ENCODE data around the gene ELAVL4.

ELAVL4 gene

DNA sequence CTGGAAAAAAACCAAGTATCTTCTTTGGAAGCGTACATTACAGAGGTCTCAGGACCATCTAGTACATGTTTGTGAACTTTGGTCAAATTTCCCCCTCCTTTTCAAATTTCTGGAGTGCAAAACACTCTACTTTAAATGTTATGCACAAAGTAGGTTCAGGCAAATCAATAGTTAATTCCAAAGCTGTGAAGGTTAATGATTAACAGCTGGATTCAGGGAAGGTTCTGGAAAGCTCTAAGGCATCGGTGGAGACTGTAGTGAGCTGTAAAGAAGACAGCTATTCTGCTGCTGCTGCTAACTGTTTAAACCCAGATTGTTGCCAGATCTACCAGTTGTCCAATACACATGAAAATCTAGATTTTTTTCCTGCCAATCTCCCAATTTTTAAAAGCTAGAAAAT lies 70.9 kb downstream of the ELAVL4 start:
- DNase-seq (ENCODE audit: low read depth), result no peak

DNA sequence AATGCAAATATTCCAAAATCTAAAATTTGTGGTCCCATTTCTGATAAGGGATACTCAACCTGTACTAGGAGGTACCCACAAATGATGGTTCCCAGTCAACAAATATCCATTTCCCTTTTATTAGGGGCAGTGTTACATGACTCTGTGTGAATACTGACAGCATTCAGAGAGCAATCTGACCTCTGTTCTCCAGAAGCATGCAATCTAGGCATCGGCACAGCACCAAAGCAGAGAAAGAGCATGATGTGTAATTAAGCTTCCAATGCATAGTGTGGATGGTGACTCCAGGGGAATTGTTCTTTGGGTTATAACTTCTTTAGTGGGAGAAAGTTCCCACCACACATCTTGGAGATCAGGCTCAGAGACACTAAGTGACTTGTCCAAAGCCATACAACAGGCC lies 71.6 kb downstream of the ELAVL4 start:
- no peak for DNase-seq (ENCODE audit: low read depth)

DNA sequence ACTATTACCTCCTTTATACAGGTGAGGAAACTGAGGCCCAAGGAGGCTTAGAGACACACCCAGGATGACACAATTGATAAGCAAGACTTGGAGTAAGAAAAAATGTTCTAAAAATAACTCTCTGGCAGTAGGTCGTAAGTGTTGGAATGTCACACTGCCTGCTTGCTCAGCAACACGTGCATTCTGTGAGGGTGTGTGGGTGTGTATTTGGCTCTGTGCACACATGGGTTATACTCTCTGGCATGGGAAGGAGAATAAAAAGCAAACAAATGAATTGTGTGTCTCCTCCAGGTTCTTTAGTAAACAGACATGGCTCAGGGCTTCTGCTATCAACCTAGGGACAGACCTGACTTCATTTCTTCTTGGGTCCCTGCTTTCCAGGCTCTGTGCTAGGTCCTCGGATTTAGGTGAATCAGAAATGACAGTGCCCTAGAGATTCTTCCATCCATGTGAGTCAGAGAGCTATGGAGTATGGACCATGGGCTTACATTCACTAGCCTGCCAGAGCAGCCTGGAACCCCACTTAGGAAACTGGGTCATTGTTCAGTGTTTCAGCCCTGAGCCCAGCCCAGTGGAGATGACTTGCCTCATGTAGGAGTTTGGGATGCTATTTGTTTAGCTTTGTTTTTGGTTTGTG lies 72.4 kb downstream of the ELAVL4 start:
- no peak for DNase-seq (ENCODE audit: low read depth)

DNA sequence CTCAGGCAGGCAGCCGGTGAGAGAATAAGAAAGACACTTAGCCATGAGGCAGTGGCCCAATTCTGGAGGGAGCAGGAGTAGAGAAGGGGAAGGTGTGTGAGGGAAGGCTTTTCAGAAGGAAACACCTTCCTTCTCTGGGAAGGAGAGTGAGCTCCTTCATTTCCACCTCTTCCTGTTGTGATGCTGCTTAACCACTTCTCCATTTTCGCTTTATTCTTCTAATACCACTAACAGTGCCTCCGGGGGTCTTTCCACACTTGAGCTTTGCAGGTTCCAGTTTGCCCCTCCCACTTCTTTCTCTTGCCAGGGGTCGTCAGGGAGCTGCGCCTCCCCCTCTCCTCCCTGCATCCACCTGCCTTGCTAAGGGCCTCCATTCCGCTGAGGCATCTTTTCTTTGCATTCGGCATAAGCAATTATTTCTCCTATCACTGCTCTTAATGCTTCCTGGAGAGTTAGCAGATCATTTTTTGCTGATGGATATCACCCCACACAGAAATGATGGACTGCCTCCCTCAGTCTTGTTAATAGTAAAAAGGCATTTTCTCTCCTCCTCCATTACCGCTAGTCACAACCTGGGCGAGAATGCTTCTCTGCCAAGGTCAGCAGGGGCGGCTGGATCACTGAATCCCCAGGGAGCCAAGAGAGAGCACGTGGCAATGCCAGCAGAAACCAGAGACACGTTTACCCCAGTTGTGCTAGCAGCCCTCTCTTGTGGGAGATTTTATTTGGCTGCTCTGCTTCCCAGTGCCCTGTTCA lies 74.8 kb downstream of the ELAVL4 start:
- no peak for DNase-seq (ENCODE audit: low read depth)

DNA sequence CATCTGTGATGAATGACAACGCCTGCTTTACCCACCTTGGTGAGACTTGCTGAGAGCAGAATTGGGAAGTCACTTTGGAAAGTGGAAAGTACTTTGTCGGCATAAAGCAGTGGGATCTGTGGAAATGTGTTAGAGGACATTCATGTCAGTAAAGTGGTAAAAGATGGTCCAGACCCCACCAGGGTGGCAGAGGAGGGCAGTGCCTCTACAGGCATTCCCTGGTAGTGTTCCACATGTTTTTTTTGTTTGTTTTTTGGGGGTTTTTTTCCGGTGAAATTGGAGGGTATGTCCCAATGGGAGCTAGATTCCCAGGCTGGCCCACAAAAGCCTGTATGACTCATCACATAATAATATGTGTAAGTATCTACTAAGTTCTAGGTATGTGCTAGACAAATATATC lies 80.6 kb downstream of the ELAVL4 start:
- DNase-seq (ENCODE audit: low read depth), result no peak

DNA sequence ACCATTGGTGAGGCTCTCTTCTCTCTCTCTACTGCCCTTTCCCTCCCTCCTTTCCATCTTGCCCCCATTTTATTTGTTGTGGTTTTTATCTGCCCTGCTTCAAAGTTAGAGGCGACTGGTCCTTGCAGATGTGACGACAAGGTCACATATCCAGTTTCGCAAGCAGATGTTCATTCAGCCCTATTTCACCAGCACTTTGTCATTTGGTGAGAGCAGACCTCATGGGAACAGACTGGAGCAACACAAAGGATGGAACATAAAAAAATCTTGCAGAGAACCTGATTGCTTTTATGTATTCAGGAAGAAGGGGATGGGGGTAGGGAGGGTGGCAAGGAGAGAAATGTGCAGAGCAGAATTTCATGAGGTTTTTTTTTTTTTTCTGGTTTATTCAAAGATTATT lies 84.3 kb downstream of the ELAVL4 start:
- DNase-seq (ENCODE audit: low read depth), result no peak

DNA sequence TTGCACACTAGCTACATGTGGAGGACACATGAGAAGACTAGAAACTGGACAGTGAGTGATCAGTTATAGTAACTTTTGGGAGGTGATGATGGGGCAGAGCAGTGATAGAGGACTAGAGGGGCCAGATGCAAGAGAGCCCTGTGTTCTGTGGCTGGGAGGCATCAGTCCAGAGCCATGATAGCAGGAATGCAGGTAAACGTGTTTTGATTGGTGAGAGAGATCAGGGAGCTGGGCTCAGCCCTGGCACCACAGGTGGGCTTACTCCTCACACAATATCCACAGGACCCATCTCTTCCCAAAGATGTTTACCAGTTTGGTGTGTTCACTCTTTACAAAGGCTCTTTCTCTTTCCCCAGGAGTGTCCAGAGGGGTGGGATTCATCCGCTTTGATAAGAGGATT lies 86.5 kb downstream of the ELAVL4 start:
- no peak for DNase-seq (ENCODE audit: low read depth)

DNA sequence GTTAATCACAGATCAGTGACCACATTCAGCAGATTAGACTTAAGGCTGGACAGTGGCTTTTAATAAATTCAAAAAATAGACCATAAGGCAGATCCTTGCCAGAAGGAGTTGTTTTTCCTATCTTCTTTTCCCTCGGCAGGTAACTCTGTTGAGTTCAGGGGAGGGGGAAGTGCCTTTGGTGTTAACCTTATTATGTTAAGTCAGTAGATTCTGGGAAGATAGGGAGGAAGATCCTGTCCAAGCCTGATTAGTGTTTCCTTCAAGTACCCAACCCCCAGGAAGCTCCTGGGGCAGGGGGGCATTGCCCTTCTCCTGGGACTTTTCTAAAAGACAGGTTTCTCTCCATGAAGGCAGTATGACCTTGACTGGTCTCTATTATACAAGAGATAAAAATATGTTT lies 87.4 kb downstream of the ELAVL4 start:
- no peak for DNase-seq (ENCODE audit: low read depth)

DNA sequence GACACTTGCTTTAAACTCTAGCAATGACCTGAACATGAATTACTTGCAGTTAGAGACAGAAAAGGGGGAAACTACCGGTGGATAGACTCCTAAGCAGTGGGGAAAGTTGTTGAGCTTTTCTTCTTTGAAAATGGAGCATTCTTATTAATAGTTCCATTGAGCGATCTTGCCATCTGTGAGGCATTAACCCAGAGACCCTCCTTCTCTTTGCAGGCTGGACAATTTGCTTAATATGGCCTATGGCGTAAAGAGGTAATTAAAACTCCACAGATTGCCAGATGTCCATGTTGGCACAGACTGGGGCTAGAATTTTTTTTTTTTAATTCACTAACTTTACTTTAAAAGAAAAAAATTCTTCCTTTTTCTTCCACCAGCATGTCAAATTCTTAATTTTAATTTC lies 88.5 kb downstream of the ELAVL4 start:
- DNase-seq (ENCODE audit: low read depth), result no peak

DNA sequence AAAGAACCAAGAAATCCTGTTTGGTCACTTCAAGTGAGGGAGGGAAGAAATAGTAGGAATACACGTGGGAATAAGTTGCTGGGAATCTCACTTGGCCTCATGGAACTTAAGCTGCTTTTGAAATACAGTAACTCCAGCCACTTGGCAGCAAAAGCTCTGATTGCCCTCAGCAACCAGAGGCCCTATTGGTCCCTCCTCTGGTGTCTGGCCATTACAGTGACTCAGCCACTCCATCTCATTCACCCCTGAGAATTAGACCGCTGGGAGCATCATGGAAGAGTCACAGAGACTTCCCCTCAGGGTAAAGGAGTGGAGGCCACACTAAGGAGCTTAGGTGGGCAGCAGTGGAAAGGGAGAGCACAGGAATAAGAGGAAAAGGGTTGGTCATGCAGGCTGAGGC lies 99.6 kb downstream of the ELAVL4 start:
- no peak for DNase-seq (ENCODE audit: low read depth)

DNA sequence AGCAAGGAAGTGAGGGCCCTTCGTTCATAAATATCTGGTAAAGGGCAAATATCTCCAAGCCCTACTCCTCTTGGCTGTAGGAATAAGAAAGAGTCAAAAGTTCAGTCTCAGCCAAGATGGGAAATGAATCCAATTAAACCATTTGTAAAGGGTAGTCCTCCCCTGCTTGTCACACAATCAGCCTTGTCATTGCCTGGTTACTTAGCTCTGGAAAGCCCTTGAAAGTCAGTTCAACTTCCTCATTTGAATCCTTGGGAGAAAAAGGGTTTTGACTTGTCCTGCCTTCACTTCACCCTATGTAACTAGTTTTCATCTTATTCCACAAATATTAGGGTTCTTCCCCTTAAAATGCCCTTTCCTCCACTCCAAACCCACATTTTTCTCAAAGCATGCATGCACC lies 100.0 kb downstream of the ELAVL4 start:
- no peak for DNase-seq (ENCODE audit: low read depth)

DNA sequence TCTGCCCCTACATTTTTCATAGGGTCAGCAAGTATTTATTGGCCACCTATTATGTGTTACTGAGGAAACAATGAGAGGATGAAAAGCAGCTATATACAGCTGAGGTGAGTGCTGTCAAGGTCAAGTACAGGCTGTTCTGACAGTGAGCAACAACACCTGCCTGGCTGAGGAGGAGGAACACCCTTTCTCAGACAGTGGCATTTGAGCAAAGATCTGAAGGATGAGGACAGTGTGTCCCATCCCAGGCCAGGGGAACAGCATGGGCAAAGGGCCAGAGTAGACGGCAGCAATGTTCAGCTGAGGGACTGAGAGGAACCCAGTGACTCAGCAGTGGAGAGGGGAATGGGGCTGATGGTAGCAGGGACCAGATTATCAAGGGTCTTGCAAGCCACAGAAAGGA lies 101.0 kb downstream of the ELAVL4 start:
- DNase-seq (ENCODE audit: low read depth), result no peak

DNA sequence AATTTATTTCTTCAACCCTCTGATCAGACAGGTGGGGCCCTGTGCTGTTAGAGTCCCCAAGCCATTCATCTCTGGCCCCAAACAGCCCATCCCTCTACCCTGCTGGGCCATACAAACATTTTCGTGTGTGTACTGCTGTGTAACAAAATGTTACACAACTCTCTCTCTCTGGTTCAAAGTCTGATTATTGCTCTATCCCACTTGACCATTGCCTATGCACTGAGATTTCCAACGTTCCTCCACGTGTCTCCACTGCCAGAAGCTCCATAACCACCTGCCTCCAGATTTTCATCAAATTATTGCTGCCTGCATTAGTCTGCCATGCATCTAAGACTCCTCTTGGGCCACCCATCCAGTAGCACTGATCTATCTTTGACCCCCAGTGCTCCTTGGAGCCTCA lies 104.8 kb downstream of the ELAVL4 start:
- DNase-seq (ENCODE audit: low read depth), result no peak

DNA sequence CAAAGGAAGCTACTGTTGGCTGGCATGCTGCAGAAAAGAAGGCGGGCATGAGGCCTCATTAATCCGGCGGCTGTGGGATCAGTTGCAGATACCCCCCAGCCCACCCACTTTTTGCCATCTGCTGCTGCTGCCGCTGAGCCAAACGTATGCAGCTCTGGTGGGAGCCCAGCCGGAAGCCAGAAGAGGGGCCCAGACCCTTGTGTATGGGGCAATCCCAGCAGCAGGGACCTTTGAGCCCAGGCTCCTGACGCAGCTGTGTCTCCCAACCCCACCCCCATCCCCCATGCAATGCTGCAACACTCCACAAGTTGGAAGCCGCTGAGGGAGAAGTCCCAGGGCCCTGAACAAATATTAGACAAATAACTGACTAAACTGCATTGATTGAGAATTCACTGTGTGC lies 106.0 kb downstream of the ELAVL4 start:
- no peak for DNase-seq (ENCODE audit: low read depth)

DNA sequence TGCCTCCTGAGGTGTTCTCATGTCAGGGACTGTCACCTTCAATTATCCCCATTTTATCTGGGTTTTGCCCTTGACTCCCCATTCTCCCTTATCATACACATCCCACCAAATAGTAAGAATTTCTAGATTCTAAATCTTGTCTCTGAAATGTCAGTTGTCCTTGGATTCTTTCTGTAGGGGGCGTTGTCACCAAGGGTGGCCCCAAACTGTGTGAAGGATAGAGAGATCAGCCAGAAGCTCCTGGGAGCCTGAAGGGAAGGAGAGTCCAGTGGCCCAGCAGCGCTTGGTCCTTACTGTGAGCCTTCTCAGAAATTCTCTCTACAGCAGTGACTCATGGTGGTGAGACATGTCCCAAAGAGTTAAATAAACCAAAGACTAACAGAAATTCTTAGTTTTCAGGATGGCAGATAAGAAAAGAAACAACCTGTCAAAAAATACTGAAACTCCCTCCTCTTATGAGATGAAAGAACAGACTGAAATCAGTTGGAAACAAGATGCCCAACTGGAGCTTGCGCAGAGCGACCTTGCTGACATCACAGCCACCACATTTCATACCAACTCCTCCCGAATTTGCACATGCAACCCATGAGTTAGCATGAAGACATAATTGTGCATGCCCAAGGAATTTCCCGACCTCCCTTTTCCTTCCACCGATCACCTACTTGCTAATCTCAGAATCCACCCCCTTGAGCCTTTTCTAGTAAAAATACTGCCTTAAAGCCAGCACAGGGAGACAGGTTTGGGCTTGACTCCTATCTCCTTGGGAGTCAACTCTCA lies 109.8 kb downstream of the ELAVL4 start:
- DNase-seq (ENCODE audit: low read depth), result no peak

DNA sequence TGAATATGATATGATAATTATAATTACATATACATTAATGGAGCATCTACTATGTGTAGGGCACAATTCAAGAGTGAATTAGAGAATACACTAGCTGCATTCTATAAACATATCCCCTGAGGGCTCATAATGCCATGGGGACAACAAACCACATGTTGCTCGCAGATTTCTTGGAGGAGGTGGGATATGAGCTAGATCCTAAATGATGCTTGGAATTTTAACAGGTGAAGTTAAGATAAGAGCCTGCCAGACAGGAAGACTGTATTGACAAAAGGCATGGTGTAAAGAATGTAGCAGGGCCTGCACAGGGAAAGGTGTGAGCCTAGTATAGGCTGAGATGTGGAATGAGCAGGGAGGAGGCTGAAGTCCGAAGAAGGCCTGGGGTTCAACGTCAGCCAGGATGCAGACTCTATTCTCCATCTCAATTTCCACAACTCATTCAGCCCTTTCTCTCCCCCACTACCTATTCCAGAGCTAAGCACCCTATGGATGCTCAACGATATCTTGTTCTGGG lies 120.2 kb downstream of the ELAVL4 start:
- no peak for DNase-seq (ENCODE audit: low read depth)

DNA sequence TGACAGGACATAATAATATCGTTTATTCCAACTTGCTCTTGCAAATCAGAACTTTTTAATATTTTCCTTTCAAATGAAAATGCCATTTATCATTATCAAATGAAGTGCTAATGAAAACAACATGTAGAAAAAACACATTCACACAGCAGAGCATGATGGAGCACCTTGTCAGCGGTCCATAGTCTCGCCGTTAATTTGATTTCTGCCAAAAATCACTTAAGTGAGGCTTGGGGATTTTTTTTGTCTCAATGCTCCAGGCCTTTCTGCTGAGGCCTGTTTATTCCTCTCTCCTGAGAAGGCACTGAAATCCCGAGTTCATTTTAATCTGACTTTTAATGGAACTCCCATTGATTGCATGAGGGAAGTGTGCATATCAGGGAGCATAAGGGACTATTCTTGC lies 122.5 kb downstream of the ELAVL4 start:
- no peak for DNase-seq (ENCODE audit: low read depth)

DNA sequence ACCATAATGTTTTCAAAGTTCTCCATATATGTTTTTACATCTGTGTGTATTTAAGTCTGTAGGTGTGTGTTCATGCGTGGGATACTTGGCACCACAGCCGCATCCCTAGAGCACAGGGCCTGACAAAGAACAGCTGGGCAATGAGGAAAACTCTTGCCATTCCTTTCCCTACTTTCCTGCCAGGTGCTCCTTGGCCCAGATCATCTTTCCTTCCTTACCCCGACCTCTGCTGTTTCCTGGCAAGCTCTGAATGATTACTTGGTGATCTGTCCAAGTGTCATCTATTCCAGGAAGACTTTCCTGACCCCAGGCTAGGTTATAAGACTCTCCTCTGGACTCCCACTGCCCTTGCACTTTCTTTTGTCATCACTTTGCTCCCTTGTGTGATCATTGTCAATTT lies 123.6 kb downstream of the ELAVL4 start:
- DNase-seq (ENCODE audit: low read depth), result no peak

DNA sequence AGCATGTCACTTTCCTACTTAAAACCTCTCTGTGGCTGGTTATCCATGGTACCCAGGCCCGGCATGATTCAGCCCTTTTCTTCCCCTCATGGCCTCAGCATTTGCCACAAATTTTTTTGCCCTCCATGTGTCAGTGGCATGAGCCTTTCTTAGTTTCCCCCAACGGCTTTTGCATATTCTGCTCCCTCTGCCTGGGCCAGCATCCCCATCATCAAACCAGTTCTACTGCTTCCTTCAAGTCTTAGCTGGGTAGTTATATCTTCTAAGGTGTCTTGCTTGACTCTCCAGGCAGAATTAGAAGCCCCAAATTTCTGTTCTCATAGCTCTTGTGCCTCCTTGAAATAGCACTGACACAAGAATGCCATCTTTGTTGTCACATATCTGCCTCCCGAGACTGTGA lies 127.9 kb downstream of the ELAVL4 start:
- DNase-seq (ENCODE audit: low read depth), result no peak

DNA sequence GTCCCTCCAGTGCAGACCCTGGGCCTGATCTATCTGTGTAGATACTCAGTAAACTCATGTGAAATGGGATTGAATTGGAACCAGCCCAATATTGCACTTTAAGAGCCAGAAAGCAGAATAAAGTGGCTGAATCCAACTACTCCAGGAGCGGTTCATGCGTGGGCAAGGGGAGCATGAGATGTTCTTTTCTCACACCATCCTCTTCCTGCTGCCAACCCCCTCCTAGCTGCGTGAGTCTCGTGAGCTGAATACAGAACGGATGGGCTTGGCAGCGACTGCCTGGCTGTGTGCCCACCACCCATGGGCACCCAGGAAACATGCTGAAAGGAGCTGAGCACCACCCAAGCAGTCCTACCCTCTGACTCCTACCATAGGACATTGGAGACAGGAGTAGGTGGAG lies 128.3 kb downstream of the ELAVL4 start:
- DNase-seq (ENCODE audit: low read depth), result no peak

DNA sequence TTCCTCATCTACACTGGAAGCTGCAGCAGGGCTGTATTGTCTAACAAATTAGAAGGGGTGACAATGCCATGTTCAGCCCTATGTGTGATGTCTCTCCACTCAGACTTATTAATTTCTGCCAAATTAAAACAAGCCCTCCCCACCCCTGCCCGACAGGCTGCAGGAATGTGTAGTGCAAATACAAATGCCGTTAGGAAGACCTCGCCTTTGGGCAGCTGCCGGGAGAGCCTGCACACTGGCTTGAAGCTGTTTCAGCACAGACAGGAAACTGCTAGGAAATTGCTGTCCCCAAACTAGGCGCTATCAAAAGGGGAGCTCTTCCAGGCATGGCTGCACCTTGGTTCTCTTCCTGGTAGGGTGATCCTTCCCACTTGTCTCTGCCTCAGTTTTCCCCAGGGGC lies 135.2 kb downstream of the ELAVL4 start:
- no peak for DNase-seq (ENCODE audit: low read depth)

DNA sequence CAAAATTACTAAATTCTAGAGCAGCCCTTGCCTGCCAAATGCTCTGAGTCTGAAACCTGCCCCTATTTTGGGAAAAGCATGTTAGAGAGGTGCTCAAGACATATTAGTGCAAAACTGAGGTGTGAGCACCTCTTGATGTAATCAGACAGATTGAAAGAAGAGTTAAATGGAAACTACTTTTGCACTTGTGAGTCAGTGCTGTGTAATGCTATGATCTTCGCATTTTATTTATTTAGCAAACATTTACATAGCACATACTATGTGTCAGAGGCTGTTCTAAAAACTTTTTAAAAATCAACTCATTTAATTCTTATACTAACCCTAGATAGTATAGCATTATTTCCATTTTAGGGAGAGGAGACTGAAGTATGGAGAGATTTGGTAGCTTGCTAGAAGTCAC lies 138.1 kb downstream of the ELAVL4 start:
- no peak for DNase-seq (ENCODE audit: low read depth)

DNA sequence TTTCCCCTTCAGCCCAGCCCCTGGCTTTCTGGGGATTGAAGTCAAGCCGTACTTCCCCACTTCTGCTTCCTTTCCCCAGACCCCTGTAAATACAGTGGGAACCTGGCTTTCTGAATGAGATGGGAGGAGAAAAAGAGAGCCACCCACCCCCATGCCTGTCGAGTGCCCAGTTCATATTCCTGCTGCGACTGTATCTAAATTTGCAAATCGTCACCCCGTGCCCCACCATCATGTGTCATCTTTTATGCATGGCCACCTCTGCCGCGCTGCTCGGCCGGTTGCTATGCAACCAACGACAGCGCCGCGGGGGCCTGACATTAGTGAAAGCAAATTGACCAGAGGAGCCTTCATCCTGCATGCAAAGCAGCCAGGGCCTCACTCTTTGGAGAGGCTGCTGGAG lies 143.0 kb downstream of the ELAVL4 start:
- no peak for DNase-seq (ENCODE audit: low read depth)
